HepG2 (cell line): Measurements from ENCODE around the gene SLC29A1. TPM values are rescaled to one million over a fixed set of nuclear protein-coding genes. Genes with fewer than 3 reads are reported as not detected.

Experiments
- ATAC-seq: fragments of 200-7000 bp; cut with Tn5 transposase; 3 replicates; pipeline ENCODE4 v1.9.1; 2020; ENCODE audit warnings: mild to moderate bottlenecking, moderate library complexity
- BruUV-seq: library from RNA; stranded (reverse); fragments of 400-500 nt; replicated peaks from 2 replicates; lab custom pipeline; 2021; lab: Mats Ljungman, UMichigan
- CTCF ChIA-PET: fragments of 300-600 bp; formaldehyde crosslinking; extraction: SDS; loops from one replicate; lab custom pipeline; 2021; ENCODE audit warnings: low total read pairs, inconsistent platforms, low intra/inter-chr PET ratio; lab: Yijun Ruan, JAX
- POLR2A ChIA-PET: fragments of 350-600 bp; sonication (Branson Sonifier 250); formaldehyde crosslinking; loops from one replicate; lab custom pipeline; 2020; ENCODE audit warnings: antibody characterized with exemption, inconsistent platforms; lab: Yijun Ruan, JAX
- DNase-seq: peaks from one replicate; pipeline ENCODE4 v3.0.0-alpha.2; 2015; ENCODE audit warnings: low spot score
- FAIRE-seq: peaks from 3 replicates; lab custom pipeline; 2011; peaks lifted over from hg19 to GRCh38; lab: Jason Lieb, UNC
- H2AFZ ChIP-seq: one replicate; pipeline ENCODE4 v1.6.1; 2011; ENCODE audit warnings: low read length, inconsistent platforms
- H3K27ac ChIP-seq: fragments of 300-600 bp; 3 replicates; pipeline ENCODE4 v1.8.0; 2011; ENCODE audit warnings: mixed run types, mild to moderate bottlenecking, mixed read lengths, low read length, inconsistent platforms; ENCODE audit not compliant: insufficient read depth; ENCODE audit errors: extremely low read length
- H3K27me3 ChIP-seq, 2 experiments: fragments of 200-600 bp in 1 of 2; 2 replicates in 1 of 2; 3 replicates in 1 of 2; pipeline versions ENCODE4 v1.6.0 to v1.8.0; 2011; ENCODE audit warnings: low read length in 2 of 2, mild to moderate bottlenecking in 2 of 2, moderate library complexity in 2 of 2, inconsistent platforms in 1 of 2; ENCODE audit not compliant: insufficient read depth in 2 of 2, control insufficient read depth in 1 of 2
- H3K36me3 ChIP-seq, 2 experiments: fragments of 200-600 bp in 1 of 2; replicated peaks in 1 of 2; 2 replicates in 1 of 2; 3 replicates in 1 of 2; pipeline versions ENCODE4 v1.5.1 to v1.8.0; 2011; ENCODE audit warnings: low read length in 2 of 2, inconsistent platforms in 1 of 2; ENCODE audit not compliant: insufficient read depth in 2 of 2, control insufficient read depth in 1 of 2
- H3K4me1 ChIP-seq: 2 replicates; pipeline ENCODE4 v1.5.1; 2012; ENCODE audit warnings: low read length, inconsistent platforms; ENCODE audit not compliant: insufficient read depth
- H3K4me2 ChIP-seq: 2 replicates; pipeline ENCODE4 v1.6.0; 2011; ENCODE audit warnings: low read depth, low read length, inconsistent platforms
- H3K4me3 ChIP-seq, 3 experiments: fragments of 200-600 bp in 1 of 3; sonication (generic), shearing (Covaris generic) in 1 of 3; replicated peaks in 1 of 3; 2 replicates each; pipeline ENCODE4 v1.5.1; 2011 to 2016; ENCODE audit warnings: low read length in 3 of 3, inconsistent platforms in 2 of 3, low read depth in 2 of 3, mild to moderate bottlenecking in 2 of 3, control low read depth in 1 of 3, mixed read lengths in 1 of 3; ENCODE audit not compliant: insufficient read depth in 1 of 3
- H3K79me2 ChIP-seq: one replicate; pipeline ENCODE4 v1.6.1; 2011; ENCODE audit warnings: low read length, inconsistent platforms; ENCODE audit not compliant: insufficient read depth
- H3K9ac ChIP-seq: 2 replicates; pipeline ENCODE4 v1.6.0; 2011; ENCODE audit warnings: mild to moderate bottlenecking, low read depth, low read length, inconsistent platforms; ENCODE audit not compliant: insufficient read depth
- H3K9me3 ChIP-seq: 2 replicates; pipeline ENCODE4 v1.5.1; 2012; ENCODE audit warnings: mild to moderate bottlenecking, low read length
- H4K20me1 ChIP-seq: 2 replicates; pipeline ENCODE4 v1.6.0; 2011; ENCODE audit warnings: inconsistent platforms, mild to moderate bottlenecking, low read length, moderate library complexity; ENCODE audit not compliant: insufficient read depth
- FOXA1 ChIP-seq, 2 experiments: fragments of 450-650 bp in 1 of 2; sonication (generic) in 1 of 2; formaldehyde crosslinking in 1 of 2; IDR thresholded peaks; 2 replicates each; pipeline versions ENCODE4 v1.4.0 to v1.6.1; 2016 to 2020; ENCODE audit warnings: missing genetic modification reagents in 1 of 2
- GTF3A ChIP-seq: sonication (generic); formaldehyde crosslinking; conservative IDR thresholded peaks from 2 replicates; pipeline ENCODE4 v1.4.0; 2020; ENCODE audit warnings: mild to moderate bottlenecking, missing genetic modification reagents
- HNF4A ChIP-seq: sonication (generic); formaldehyde crosslinking; IDR thresholded peaks from 2 replicates; pipeline ENCODE4 v1.4.0; 2020; ENCODE audit warnings: missing genetic modification reagents
- MTF2 ChIP-seq: sonication (generic); formaldehyde crosslinking; IDR thresholded peaks from 2 replicates; pipeline ENCODE4 v1.5.0; 2020; ENCODE audit warnings: missing genetic modification reagents, borderline replicate concordance
- PCBP1 ChIP-seq: fragments of 200-400 bp; formaldehyde crosslinking; IDR thresholded peaks from 2 replicates; pipeline ENCODE4 v1.6.1; 2017; ENCODE audit warnings: mild to moderate bottlenecking, low read depth, low read length, borderline replicate concordance
- RBFOX2 ChIP-seq: fragments of 200-400 bp; formaldehyde crosslinking; IDR thresholded peaks from 2 replicates; pipeline ENCODE4 v1.6.1; 2017; ENCODE audit warnings: low read depth, mild to moderate bottlenecking, low read length
- SOX5 ChIP-seq: IDR thresholded peaks from 2 replicates; pipeline ENCODE4 v1.6.1; 2016; ENCODE audit warnings: borderline replicate concordance
- SRF ChIP-seq: IDR thresholded peaks from 2 replicates; pipeline ENCODE4 v1.6.1; 2011; ENCODE audit warnings: mild to moderate bottlenecking, low read depth, low read length, moderate library complexity
- ZNF10 ChIP-seq: sonication (generic); formaldehyde crosslinking; IDR thresholded peaks from 2 replicates; pipeline ENCODE4 v1.4.0; 2020; ENCODE audit warnings: mild to moderate bottlenecking, low read depth, missing genetic modification reagents, borderline replicate concordance
- ZNF484 ChIP-seq: sonication (generic); formaldehyde crosslinking; IDR thresholded peaks from 2 replicates; pipeline ENCODE4 v1.5.1; 2020; ENCODE audit warnings: mild to moderate bottlenecking, low read depth, missing genetic modification reagents, borderline replicate concordance
- ZNF589 ChIP-seq: sonication (generic); formaldehyde crosslinking; conservative IDR thresholded peaks from 2 replicates; pipeline ENCODE4 v1.8.0; 2022; ENCODE audit warnings: mild to moderate bottlenecking, moderate library complexity, missing genetic modification reagents
- ZNF598 ChIP-seq: sonication (generic); formaldehyde crosslinking; IDR thresholded peaks from 2 replicates; pipeline ENCODE4 v1.5.1; 2020; ENCODE audit warnings: mild to moderate bottlenecking, missing genetic modification reagents, borderline replicate concordance
- ZNF737 ChIP-seq: sonication (generic); formaldehyde crosslinking; IDR thresholded peaks from 2 replicates; pipeline ENCODE4 v1.5.0; 2020; ENCODE audit warnings: missing genetic modification reagents, mild to moderate bottlenecking, borderline replicate concordance
- WGBS: methylation state at CpG from one replicate; pipeline ENCODE4 v1.1.6; 2017; ENCODE audit warnings: low lambda C conversion rate; 5-methylcytosine and 5-hydroxymethylcytosine counted together
- in situ Hi-C: cut with HindIII; loops from 2 replicates; pipeline ENCODE4 v1.10.0; 2017; ENCODE audit warnings: low pct_unique_long_range_greater_than_20kb; ENCODE audit not compliant: extremely low pct_ligation_motif_present
- intact Hi-C: fragments of 100-400 bp; cut with micrococcal nuclease; formaldehyde crosslinking; loops from one replicate; pipeline ENCODE4 v1.10.0; 2022; ENCODE audit not compliant: unreplicated experiment
- polyA plus RNA-seq, 8 experiments: library from polyadenylated mRNA; depleted of rRNA in 3 of 8; stranded (reverse) in 7 of 8; unstranded in 1 of 8; fragments of >200 nt; fragmentation: Illumina TruSeq in 4 of 8; extraction: Trizol in 4 of 8; gene quantifications; 2 replicates each; pipeline versions ENCODE4 v1.2.1 to v1.2.3, GENCODE V29; 2011 to 2016; ENCODE audit warnings: low read depth in 4 of 8, missing spikeins in 1 of 8, mixed read lengths in 1 of 8; ENCODE audit not compliant: insufficient read depth in 1 of 8
- total RNA-seq, 5 experiments: library from RNA; depleted of rRNA; stranded (reverse); fragments of >200 nt; fragmentation: Illumina TruSeq; extraction: Trizol; gene quantifications; 2 replicates each; pipeline ENCODE4 v1.2.3, GENCODE V29; 2016; ENCODE audit warnings: low read depth in 1 of 5
- TF ChIP-seq, protein P1 (sequence below): sonication (generic); formaldehyde crosslinking; IDR thresholded peaks from 2 replicates; pipeline ENCODE4 v1.5.1; 2020; ENCODE audit warnings: mild to moderate bottlenecking, missing genetic modification reagents, moderate library complexity
- TF ChIP-seq, protein P2 (sequence below): IDR thresholded peaks from 2 replicates; pipeline ENCODE4 v1.6.1; 2012; ENCODE audit warnings: low read depth, low read length, improper control_type of control experiment

The SLC29A1 gene
- total and polyA plus RNA-seq, 2 of the 13 experiments (the other 11 are each of a cell fraction or from before 2014, with no cell fraction given), result 43.2 to 106 TPM

DNA sequence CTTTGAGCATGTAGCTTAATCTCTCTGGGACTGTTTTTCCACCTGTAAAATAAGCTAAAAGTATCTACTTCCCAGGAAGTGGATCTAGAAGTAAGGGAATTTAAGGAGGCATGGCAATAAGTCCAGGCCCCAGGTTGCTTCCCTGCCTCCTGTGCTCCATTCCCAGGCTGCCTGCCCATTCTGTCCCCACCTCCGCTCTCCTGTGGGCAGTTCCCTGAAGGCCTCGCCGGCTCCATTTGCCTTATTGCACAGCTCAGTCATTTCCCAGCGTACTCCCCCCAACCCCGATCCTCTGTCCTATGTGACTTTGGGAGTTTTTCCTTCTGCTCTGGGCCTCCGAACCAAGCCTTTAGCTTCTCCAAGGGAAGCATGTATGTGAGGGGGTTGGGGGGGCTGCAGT, 4.6 kb downstream of the SLC29A1 start (continued):
- no peak for TF ChIP-seq ZNF10 (CRISPR knock-in tag)
- TF ChIP-seq ZNF589, result no peak
- no peak for TF ChIP-seq ZNF737 (CRISPR knock-in tag)
- no peak for TF ChIP-seq PCBP1
- TF ChIP-seq RBFOX2, result no peak

DNA sequence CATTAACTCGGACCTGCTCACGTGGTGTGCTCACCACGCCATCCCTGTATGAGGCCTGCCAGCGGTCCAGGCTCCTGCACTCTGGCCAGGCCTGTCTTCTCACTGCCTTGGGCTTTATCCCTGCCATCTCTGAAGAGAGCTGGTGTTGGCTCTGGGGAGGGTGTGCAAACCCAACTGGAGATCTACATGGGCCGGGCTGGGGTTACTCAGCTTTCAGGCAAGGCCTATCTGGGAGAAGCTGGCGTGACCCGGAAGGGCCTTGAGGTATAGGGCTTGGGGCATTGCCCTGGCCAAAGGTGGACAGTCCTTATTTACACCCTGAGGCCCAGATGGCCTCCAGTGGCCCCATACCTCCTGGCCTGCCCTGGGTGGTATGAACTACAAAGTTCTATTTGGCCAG, 5.0 kb downstream of the SLC29A1 start:
- Histone ChIP-seq H4K20me1 (no peaks in the 10 kb centered on the region), H2AFZ (no peak overlapping the region), H3K9ac (no peak overlapping the region), H3K4me2 (no peak overlapping the region), H3K27ac (peak overlapping the region; percentile 36), H3K36me3 (peaks cover 11 to 23% of the 10 kb centered on the region in 2 experiments), H3K27me3 (no peaks in the 10 kb centered on the region), H3K79me2 (peaks cover 17% of the 10 kb centered on the region), H3K4me3 (no peak overlapping the region), H3K4me1 (peaks cover 49% of the 10 kb centered on the region), H3K9me3 (no peaks in the 10 kb centered on the region)
- CTCF ChIA-PET, result no interaction called here
- FAIRE-seq, result no peak
- in situ Hi-C loops (no loop called here), intact Hi-C loops (no loop called here)
- ATAC-seq, result no peak; the same call in 2 of the 3 replicates
- 80% methylated on average over 7 of the region's 7 CpGs for WGBS
- POLR2A ChIA-PET, result interaction anchor here (1.5 kb wide), 1 partner anchor 19 kb away, joined by 5 read pairs; the partner anchor contains the start of gene HSP90AB1
- DNase-seq, result no peak
- no TSS peak for BruUV-seq
- TF ChIP-seq, protein P1, sequence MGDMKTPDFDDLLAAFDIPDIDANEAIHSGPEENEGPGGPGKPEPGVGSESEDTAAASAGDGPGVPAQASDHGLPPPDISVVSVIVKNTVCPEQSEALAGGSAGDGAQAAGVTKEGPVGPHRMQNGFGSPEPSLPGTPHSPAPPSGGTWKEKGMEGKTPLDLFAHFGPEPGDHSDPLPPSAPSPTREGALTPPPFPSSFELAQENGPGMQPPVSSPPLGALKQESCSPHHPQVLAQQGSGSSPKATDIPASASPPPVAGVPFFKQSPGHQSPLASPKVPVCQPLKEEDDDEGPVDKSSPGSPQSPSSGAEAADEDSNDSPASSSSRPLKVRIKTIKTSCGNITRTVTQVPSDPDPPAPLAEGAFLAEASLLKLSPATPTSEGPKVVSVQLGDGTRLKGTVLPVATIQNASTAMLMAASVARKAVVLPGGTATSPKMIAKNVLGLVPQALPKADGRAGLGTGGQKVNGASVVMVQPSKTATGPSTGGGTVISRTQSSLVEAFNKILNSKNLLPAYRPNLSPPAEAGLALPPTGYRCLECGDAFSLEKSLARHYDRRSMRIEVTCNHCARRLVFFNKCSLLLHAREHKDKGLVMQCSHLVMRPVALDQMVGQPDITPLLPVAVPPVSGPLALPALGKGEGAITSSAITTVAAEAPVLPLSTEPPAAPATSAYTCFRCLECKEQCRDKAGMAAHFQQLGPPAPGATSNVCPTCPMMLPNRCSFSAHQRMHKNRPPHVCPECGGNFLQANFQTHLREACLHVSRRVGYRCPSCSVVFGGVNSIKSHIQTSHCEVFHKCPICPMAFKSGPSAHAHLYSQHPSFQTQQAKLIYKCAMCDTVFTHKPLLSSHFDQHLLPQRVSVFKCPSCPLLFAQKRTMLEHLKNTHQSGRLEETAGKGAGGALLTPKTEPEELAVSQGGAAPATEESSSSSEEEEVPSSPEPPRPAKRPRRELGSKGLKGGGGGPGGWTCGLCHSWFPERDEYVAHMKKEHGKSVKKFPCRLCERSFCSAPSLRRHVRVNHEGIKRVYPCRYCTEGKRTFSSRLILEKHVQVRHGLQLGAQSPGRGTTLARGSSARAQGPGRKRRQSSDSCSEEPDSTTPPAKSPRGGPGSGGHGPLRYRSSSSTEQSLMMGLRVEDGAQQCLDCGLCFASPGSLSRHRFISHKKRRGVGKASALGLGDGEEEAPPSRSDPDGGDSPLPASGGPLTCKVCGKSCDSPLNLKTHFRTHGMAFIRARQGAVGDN (CRISPR knock-in tag), result peak; percentile 50
- TF ChIP-seq FOXA1 (IDR thresholded peaks at IDR 0.05), result no peak
- TF ChIP-seq FOXA1 (CRISPR knock-in tag; IDR thresholded peaks at IDR 0.05), result 0 out of 2 replicates have a peak, but pooled peaks have one; percentile 28
- TF ChIP-seq GTF3A (CRISPR knock-in tag), result no peak
- TF ChIP-seq SRF, result no peak
- TF ChIP-seq SOX5 (CRISPR knock-in tag), result no peak
- no peak for TF ChIP-seq MTF2 (CRISPR knock-in tag)
- TF ChIP-seq, protein P2, sequence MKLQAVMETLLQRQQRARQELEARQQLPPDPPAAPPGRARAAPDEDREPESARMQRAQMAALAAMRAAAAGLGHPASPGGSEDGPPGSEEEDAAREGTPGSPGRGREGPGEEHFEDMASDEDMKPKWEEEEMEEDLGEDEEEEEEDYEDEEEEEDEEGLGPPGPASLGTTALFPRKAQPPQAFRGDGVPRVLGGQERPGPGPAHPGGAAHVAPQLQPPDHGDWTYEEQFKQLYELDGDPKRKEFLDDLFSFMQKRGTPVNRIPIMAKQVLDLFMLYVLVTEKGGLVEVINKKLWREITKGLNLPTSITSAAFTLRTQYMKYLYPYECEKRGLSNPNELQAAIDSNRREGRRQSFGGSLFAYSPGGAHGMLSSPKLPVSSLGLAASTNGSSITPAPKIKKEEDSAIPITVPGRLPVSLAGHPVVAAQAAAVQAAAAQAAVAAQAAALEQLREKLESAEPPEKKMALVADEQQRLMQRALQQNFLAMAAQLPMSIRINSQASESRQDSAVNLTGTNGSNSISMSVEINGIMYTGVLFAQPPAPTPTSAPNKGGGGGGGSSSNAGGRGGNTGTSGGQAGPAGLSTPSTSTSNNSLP, result no peak
- TF ChIP-seq ZNF598 (CRISPR knock-in tag), result peak; percentile 50; the same call in 1 of the 2 replicates
- no peak for TF ChIP-seq ZNF484
- peak; percentile 33 for TF ChIP-seq HNF4A (CRISPR knock-in tag)
